Lung (tissue), 12 donors: ENCODE results near the gene STUM. TPM values are rescaled to one million over a fixed set of nuclear protein-coding genes. Genes with fewer than 3 reads are reported as not detected.

Experiments
- ATAC-seq: fragments of 200-7000 bp; cut with Tn5 transposase; one replicate; pipeline ENCODE4 v1.9.1; 2020; ENCODE audit warnings: moderate number of reproducible peaks; ENCODE audit not compliant: insufficient read depth, low FRiP score
- DNase-seq, 3 donors: peaks; one replicate each; pipeline ENCODE4 v3.0.0-alpha.2; 2013 to 2017
- H3K27ac ChIP-seq, 2 donors: one replicate each; pipeline ENCODE4 v1.5.1; 2013; ENCODE audit warnings: mild to moderate bottlenecking in 2 of 2, moderate library complexity in 2 of 2, control low read depth in 1 of 2, inconsistent platforms in 1 of 2, low read depth in 1 of 2, low read length in 1 of 2
- H3K27me3 ChIP-seq, 3 donors: one replicate each; pipeline ENCODE4 v1.5.1; 2013; ENCODE audit warnings: low read length in 2 of 3; ENCODE audit not compliant: control insufficient read depth in 3 of 3, insufficient read depth in 3 of 3
- H3K36me3 ChIP-seq, 4 donors: one replicate each; pipeline ENCODE4 v1.5.1; 2013; ENCODE audit warnings: low read length in 4 of 4, mild to moderate bottlenecking in 1 of 4, moderate library complexity in 1 of 4; ENCODE audit not compliant: control insufficient read depth in 4 of 4, insufficient read depth in 4 of 4
- H3K4me1 ChIP-seq, 5 donors: one replicate each; pipeline ENCODE4 v1.5.1; 2013; ENCODE audit warnings: low read length in 5 of 5, mild to moderate bottlenecking in 2 of 5, moderate library complexity in 1 of 5; ENCODE audit not compliant: control insufficient read depth in 5 of 5, insufficient read depth in 5 of 5
- H3K4me3 ChIP-seq: one replicate; pipeline ENCODE4 v1.5.1; 2013; ENCODE audit warnings: mild to moderate bottlenecking, control low read depth, moderate library complexity
- H3K9ac ChIP-seq, 2 donors: one replicate each; pipeline ENCODE4 v1.5.1; 2013; ENCODE audit warnings: low read length in 2 of 2, control low read depth in 1 of 2; ENCODE audit not compliant: insufficient read depth in 1 of 2
- H3K9me3 ChIP-seq, 4 donors: one replicate each; pipeline ENCODE4 v1.5.1; 2013; ENCODE audit warnings: low read length in 3 of 4, mild to moderate bottlenecking in 1 of 4, moderate library complexity in 1 of 4; ENCODE audit not compliant: control insufficient read depth in 4 of 4, insufficient read depth in 3 of 4
- WGBS, 2 donors: extraction: QIAGEN DNeasy Blood & Tissue Kit; methylation state at CpG; one replicate each; pipeline ENCODE4 v1.1.7; 2013; 5-methylcytosine and 5-hydroxymethylcytosine counted together
- polyA plus RNA-seq, 2 donors: library from polyadenylated mRNA; stranded (reverse); fragments of 200-250 nt; gene quantifications; one replicate each; pipeline ENCODE4 v1.2.1, GENCODE V29; 2013
- total RNA-seq, 2 donors: library from RNA; depleted of rRNA in 1 of 2; stranded (reverse); fragments of >200 nt in 1 of 2; gene quantifications; one replicate each; pipeline ENCODE4 v1.2.1, GENCODE V29; 2014 to 2021
- TF ChIP-seq, protein P1 (sequence below): IDR thresholded peaks from 2 replicates; pipeline ENCODE4 v1.5.1; 2012; ENCODE audit warnings: mild to moderate bottlenecking; ENCODE audit errors: control extremely low read depth, extremely low read depth
- donor health status: control.
- donor health status: control.
- donor health status: Bipolar disorder and iron deficiency.
- donor health status: healthy.
- donor health status: DM: yes; HTN: yes; CAD: no.

STUM gene
- total and polyA plus RNA-seq, 4 donors, result 0.09 to 0.58 (median 0.48) TPM

DNA sequence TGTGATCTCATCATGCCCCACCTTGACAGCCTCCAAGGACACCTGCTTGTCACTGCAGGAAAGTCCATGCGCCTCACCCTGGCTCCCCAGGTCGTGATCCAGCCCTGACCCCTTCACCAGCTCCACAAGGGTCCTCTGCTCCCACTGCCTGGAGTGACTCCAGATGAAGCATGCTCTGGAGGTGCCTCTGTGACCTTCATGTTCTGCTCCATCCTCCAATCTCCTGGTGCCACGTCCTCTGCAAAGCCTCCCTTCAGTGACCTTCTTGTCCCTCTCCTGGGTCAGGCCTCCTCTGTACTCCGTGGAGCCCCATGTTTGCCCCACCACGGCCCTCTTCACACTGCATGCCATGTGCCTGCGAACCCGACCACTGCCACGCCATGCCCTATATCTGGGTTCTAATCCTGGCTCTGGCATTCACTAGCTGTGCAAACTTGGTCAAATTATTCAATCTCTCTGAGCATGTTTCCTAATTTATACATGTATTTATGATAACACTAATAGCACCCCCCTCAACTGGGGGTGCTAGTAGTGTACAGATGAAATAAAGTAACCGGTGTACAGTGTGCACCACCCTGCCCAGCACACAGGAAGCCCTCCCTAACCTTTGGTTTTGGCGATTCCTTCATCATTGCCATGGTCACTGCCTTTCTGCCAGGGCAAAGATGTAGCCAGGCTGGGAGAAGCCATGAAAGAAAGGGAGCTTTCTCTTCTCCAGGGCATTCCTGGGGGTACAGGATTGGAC lies 77.4 kb downstream of the STUM start:
- Histone ChIP-seq H3K9ac (no peak overlapping the region), H3K4me1 (no peaks in the 10 kb centered on the region), H3K4me3 (no peak overlapping the region), H3K36me3 (no peaks in the 10 kb centered on the region), H3K27me3 (no peaks in the 10 kb centered on the region), H3K9me3 (peaks cover 0 to 3% (median 1%) of the 10 kb centered on the region in 4 donors), H3K27ac (no peak overlapping the region)
- ATAC-seq (no peak), DNase-seq (no peak)
- 70 to 81% methylated on average over 10 of the region's 10 CpGs for WGBS, 2 donors
- TF ChIP-seq, protein P1, sequence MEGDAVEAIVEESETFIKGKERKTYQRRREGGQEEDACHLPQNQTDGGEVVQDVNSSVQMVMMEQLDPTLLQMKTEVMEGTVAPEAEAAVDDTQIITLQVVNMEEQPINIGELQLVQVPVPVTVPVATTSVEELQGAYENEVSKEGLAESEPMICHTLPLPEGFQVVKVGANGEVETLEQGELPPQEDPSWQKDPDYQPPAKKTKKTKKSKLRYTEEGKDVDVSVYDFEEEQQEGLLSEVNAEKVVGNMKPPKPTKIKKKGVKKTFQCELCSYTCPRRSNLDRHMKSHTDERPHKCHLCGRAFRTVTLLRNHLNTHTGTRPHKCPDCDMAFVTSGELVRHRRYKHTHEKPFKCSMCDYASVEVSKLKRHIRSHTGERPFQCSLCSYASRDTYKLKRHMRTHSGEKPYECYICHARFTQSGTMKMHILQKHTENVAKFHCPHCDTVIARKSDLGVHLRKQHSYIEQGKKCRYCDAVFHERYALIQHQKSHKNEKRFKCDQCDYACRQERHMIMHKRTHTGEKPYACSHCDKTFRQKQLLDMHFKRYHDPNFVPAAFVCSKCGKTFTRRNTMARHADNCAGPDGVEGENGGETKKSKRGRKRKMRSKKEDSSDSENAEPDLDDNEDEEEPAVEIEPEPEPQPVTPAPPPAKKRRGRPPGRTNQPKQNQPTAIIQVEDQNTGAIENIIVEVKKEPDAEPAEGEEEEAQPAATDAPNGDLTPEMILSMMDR, result no peak

DNA sequence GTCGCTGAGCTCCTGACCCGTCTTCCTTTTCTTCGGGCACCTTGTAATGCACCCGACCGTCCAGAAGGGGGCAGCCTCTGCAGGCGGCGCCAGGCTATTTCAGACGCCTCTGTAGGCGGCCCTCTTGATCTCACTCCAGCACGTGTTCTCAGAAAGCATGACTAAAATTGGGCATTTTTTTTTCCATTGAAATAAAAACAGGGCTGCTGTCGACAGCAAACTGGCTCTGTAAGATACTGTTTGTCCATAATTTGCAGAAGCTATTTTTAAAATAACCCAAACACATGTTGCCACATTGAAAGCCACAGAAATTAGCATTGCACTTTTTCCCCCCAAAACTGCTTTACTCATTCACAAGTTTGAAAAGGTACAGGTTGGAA lies 78.0 kb downstream of the STUM start:
- no peaks in the 10 kb centered on the region for H3K27me3 ChIP-seq
- DNase-seq (peak; percentile 64 to 74 (median 68)), ATAC-seq (peak; percentile 91)
- no peak overlapping the region for H3K4me3 ChIP-seq
- TF ChIP-seq, protein P1, result peak; percentile 92
- no peak overlapping the region for H3K9ac ChIP-seq
- no peaks in the 10 kb centered on the region for H3K36me3 ChIP-seq
- no peak overlapping the region for H3K27ac ChIP-seq
- peaks cover 0 to 3% (median 1%) of the 10 kb centered on the region in 4 donors for H3K9me3 ChIP-seq
- 1 to 2% methylated on average over 11 of the region's 11 CpGs for WGBS, 2 donors
- no peaks in the 10 kb centered on the region for H3K4me1 ChIP-seq

DNA sequence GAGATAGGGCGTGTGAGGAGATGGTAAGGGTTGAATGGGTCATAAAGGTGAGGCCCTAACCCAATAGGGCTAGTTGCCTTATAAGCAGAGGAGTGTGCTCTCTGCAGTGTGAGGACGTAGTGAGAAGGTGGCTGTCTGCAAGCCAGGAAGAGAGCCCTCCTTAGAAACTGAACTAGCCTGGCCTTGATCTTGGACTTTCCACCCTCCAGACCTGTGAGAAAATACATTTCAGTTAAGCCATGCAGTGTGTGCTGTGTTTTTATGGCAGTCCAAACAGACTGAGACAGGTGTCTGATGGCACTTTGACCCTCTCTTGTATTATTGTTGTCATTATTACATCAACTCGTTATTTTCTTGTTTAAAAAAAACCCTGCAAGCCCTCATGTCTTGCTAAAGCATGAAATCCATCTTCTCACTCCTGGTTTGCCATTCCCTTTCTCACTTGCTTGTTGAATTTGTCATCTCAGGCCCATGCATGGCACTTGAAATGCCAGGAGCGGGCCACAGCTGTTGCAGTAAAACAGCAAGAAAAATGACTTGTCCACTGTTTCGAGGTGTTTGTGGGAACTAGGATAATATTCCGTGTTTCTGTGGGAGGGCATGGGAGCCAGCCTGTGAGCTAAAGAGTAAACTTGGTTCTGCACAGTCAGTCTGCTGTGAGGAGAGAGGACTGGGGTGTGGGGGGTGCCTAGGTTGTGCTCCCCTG lies 78.6 kb downstream of the STUM start:
- Histone ChIP-seq H3K27ac (no peak overlapping the region), H3K36me3 (peaks cover 0 to 2% (median 0%) of the 10 kb centered on the region in 4 donors), H3K4me3 (no peak overlapping the region), H3K4me1 (no peaks in the 10 kb centered on the region), H3K9ac (no peak overlapping the region), H3K9me3 (peaks cover 0 to 3% (median 1%) of the 10 kb centered on the region in 4 donors), H3K27me3 (no peaks in the 10 kb centered on the region)
- DNase-seq (no peak), ATAC-seq (no peak)
- TF ChIP-seq, protein P1, result no peak
- 74 to 94% methylated on average over 6 of the region's 6 CpGs for WGBS, 2 donors
